Hepatocyte (in vitro differentiated cells): ENCODE data around the gene UGT1A6. TPM values are rescaled to one million over a fixed set of nuclear protein-coding genes. Genes with fewer than 3 reads are reported as not detected.

ENCODE experiments used
- DNase-seq: peaks from one replicate; pipeline ENCODE4 v3.0.0-alpha.2; 2016; ENCODE audit warnings: low spot score
- H2AFZ ChIP-seq: fragments of 200-600 bp; sonication (generic); 2 replicates; pipeline ENCODE4 v1.6.0; 2016; ENCODE audit warnings: antibody characterized with exemption, mild to moderate bottlenecking
- H3K27ac ChIP-seq: fragments of 200-600 bp; sonication (generic); 2 replicates; pipeline ENCODE4 v1.5.1; 2016; ENCODE audit warnings: mild to moderate bottlenecking
- H3K27me3 ChIP-seq: fragments of 200-600 bp; sonication (generic); 2 replicates; pipeline ENCODE4 v1.6.1; 2016
- H3K36me3 ChIP-seq: fragments of 200-600 bp; sonication (generic); replicated peaks from 2 replicates; pipeline ENCODE4 v1.5.1; 2016; ENCODE audit warnings: low read depth; ENCODE audit not compliant: insufficient read depth
- H3K4me1 ChIP-seq: fragments of 200-600 bp; sonication (generic); 2 replicates; pipeline ENCODE4 v1.5.1; 2016; ENCODE audit warnings: mild to moderate bottlenecking, moderate library complexity; ENCODE audit not compliant: insufficient read depth
- H3K4me2 ChIP-seq: fragments of 200-600 bp; sonication (generic); 2 replicates; pipeline ENCODE4 v1.6.0; 2016
- H3K4me3 ChIP-seq: fragments of 200-600 bp; sonication (generic); 2 replicates; pipeline ENCODE4 v1.5.1; 2016; ENCODE audit warnings: mild to moderate bottlenecking
- H3K79me2 ChIP-seq: fragments of 200-600 bp; sonication (generic); 2 replicates; pipeline ENCODE4 v1.6.0; 2017; ENCODE audit warnings: mild to moderate bottlenecking
- H3K9me2 ChIP-seq: fragments of 200-600 bp; sonication (generic); replicated peaks from 2 replicates; pipeline ENCODE4 v1.6.0; 2017; ENCODE audit warnings: mild to moderate bottlenecking; ENCODE audit not compliant: insufficient read depth
- H3K9me3 ChIP-seq: fragments of 200-600 bp; sonication (generic); 2 replicates; pipeline ENCODE4 v1.5.1; 2016; ENCODE audit warnings: low read depth, mild to moderate bottlenecking
- H4K20me1 ChIP-seq: fragments of 200-600 bp; sonication (generic); 2 replicates; pipeline ENCODE4 v1.6.0; 2016; ENCODE audit warnings: mild to moderate bottlenecking; ENCODE audit not compliant: insufficient read depth, poor library complexity, severe bottlenecking
- CTCF ChIP-seq: fragments of 200-600 bp; sonication (generic); IDR thresholded peaks from 2 replicates; pipeline ENCODE4 v1.5.1; 2016; ENCODE audit warnings: antibody characterized with exemption, mild to moderate bottlenecking; ENCODE audit not compliant: poor library complexity
- EZH2 ChIP-seq: fragments of 200-600 bp; sonication (generic); IDR thresholded peaks from 2 replicates; pipeline ENCODE4 v1.6.1; 2016; ENCODE audit warnings: antibody characterized with exemption, mild to moderate bottlenecking, borderline replicate concordance
- EZH2phosphoT487 ChIP-seq: fragments of 200-600 bp; sonication (generic); IDR thresholded peaks from one replicate; pipeline ENCODE4 v1.6.1; 2018; ENCODE audit warnings: antibody characterized with exemption, mild to moderate bottlenecking, low read depth, moderate library complexity; ENCODE audit not compliant: unreplicated experiment, severe bottlenecking
- WGBS: methylation state at CpG from one replicate; pipeline ENCODE4 v1.1.6; 2016; ENCODE audit warnings: low lambda C conversion rate; ENCODE audit errors: missing lambda C conversion rate; 5-methylcytosine and 5-hydroxymethylcytosine counted together
- polyA plus RNA-seq: library from polyadenylated mRNA; unstranded; fragments of >200 nt; fragmentation: Nextera tagmentation; extraction: Ambion mirVana; gene quantifications from 2 replicates; pipeline ENCODE4 v1.2.1, GENCODE V29; 2016
- total RNA-seq: library from RNA; depleted of rRNA; stranded (reverse); fragments of >200 nt; gene quantifications from 2 replicates; pipeline ENCODE4 v1.2.3, GENCODE V29; 2014

UGT1A6 gene
- total and polyA plus RNA-seq, 2 experiments from 2014 or later = 0.77 to 3.4 TPM

DNA sequence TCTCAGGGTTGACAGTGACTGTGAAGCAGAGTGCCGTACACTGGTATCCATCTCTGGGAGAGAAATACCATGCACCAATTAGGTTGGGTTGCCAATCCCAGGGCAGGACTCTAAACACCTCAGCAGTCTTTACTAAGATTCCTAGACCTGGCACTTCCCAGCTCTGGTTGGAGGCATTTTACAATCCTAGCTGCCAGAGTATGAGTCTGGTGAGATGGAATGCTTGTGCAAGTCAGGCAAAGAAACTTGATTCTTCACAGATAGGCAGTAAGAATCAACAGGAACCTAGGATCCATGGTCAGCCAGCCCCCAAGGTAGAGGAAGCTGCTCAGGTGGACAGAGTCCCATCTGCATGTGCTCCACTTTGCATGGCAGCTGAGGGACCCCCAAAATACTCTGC is 14.0 kb downstream of the UGT1A6 start:
- Histone ChIP-seq H2AFZ (no peak overlapping the region), H3K4me3 (no peak overlapping the region), H3K27ac (no peak overlapping the region), H3K4me2 (no peak overlapping the region), H3K9me3 (no peaks in the 10 kb centered on the region), H3K4me1 (no peaks in the 10 kb centered on the region), H4K20me1 (no peaks in the 10 kb centered on the region), H3K27me3 (no peaks in the 10 kb centered on the region), H3K36me3 (no peaks in the 10 kb centered on the region), H3K9me2 (no peaks in the 10 kb centered on the region), H3K79me2 (no peaks in the 10 kb centered on the region)
- no peak for DNase-seq
- TF ChIP-seq EZH2phosphoT487 (no peak), CTCF (no peak), EZH2 (no peak)
- 82% methylated on average over 1 of the region's 1 CpG for WGBS

GRCh38 chr2:233707940-233708644 is 15.4 kb downstream of the UGT1A6 start:
- Histone ChIP-seq H3K4me1 (no peaks in the 10 kb centered on the region), H3K4me3 (no peak overlapping the region), H3K27ac (no peak overlapping the region), H3K27me3 (no peaks in the 10 kb centered on the region), H3K4me2 (no peak overlapping the region), H4K20me1 (no peaks in the 10 kb centered on the region), H3K9me3 (no peaks in the 10 kb centered on the region), H3K79me2 (no peaks in the 10 kb centered on the region), H3K36me3 (no peaks in the 10 kb centered on the region), H3K9me2 (no peaks in the 10 kb centered on the region), H2AFZ (no peak overlapping the region)
- no peak for TF ChIP-seq CTCF
- no peak for TF ChIP-seq EZH2
- no peak for TF ChIP-seq EZH2phosphoT487
- 79% methylated on average over 10 of the region's 10 CpGs for WGBS
- DNase-seq = no peak

DNA sequence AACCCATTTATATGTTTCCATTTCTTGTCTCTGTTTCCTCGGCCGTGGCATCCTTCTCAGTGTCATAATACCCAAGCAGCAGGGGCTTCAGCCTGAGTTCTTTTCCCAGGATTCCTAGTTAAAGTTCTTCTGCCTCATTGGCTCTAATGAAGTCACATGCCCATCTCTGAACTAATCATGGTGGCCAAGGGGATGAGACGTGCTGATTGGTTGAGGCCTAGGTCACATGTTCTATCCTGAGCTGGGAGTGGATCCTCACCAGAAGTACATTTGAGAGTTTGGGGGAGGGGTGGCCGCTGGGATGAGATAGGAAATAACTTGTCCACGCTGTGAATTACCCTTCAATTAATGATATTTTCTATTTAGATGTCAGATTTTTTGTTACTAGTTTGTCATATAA is 16.3 kb downstream of the UGT1A6 start:
- 96% methylated on average over 5 of the region's 5 CpGs for WGBS
- Histone ChIP-seq H3K4me3 (no peak overlapping the region), H3K9me2 (no peaks in the 10 kb centered on the region), H3K36me3 (no peaks in the 10 kb centered on the region), H2AFZ (no peak overlapping the region), H3K4me1 (no peaks in the 10 kb centered on the region), H3K4me2 (no peak overlapping the region), H4K20me1 (no peaks in the 10 kb centered on the region), H3K27me3 (no peaks in the 10 kb centered on the region), H3K27ac (no peak overlapping the region), H3K79me2 (no peaks in the 10 kb centered on the region), H3K9me3 (no peaks in the 10 kb centered on the region)
- TF ChIP-seq CTCF (no peak), EZH2phosphoT487 (no peak), EZH2 (no peak)
- DNase-seq = no peak
